K562 (cell line): ENCODE results near the gene KCNJ10. TPM values are rescaled to one million over a fixed set of nuclear protein-coding genes. Genes with fewer than 3 reads are reported as not detected.

Source experiments
- ARID1B ChIP-seq: fragments of 450-650 bp; IDR thresholded peaks from 2 replicates; pipeline ENCODE4 v1.6.1; 2016; ENCODE audit warnings: antibody characterized with exemption, mild to moderate bottlenecking, inconsistent platforms
- CBFA2T2 ChIP-seq: fragments of 450-650 bp; conservative IDR thresholded peaks from 2 replicates; pipeline ENCODE4 v1.6.1; 2017; ENCODE audit warnings: mild to moderate bottlenecking
- CCAR2 ChIP-seq: fragments of 200-400 bp; formaldehyde crosslinking; IDR thresholded peaks from 2 replicates; pipeline ENCODE4 v1.6.1; 2017; ENCODE audit warnings: mild to moderate bottlenecking, low read depth, low read length
- CREM ChIP-seq: IDR thresholded peaks from 2 replicates; pipeline ENCODE4 v1.6.1; 2014; ENCODE audit warnings: antibody characterized with exemption, low read depth
- EHMT2 ChIP-seq: fragments of 450-650 bp; IDR thresholded peaks from 2 replicates; pipeline ENCODE4 v1.6.1; 2018; ENCODE audit warnings: antibody characterized with exemption
- FOXJ3 ChIP-seq: sonication (generic); formaldehyde crosslinking; IDR thresholded peaks from 2 replicates; pipeline ENCODE4 v1.4.0; 2020; ENCODE audit warnings: mild to moderate bottlenecking, missing genetic modification reagents
- FOXK2 ChIP-seq, 2 experiments: fragments of 450-650 bp; IDR thresholded peaks in 1 of 2; conservative IDR thresholded peaks in 1 of 2; 2 replicates each; pipeline ENCODE4 v1.6.1; 2016; ENCODE audit warnings: low read depth in 2 of 2, mild to moderate bottlenecking in 1 of 2
- FOXM1 ChIP-seq, 2 experiments: fragments of 450-650 bp in 1 of 2; sonication (generic) in 1 of 2; formaldehyde crosslinking in 1 of 2; IDR thresholded peaks; 2 replicates each; pipeline versions ENCODE4 v1.6.1 to v1.9.0; 2017 to 2022; ENCODE audit warnings: low read depth in 2 of 2, mild to moderate bottlenecking in 2 of 2, missing genetic modification reagents in 1 of 2, moderate library complexity in 1 of 2
- FOXP1 ChIP-seq: sonication (generic); formaldehyde crosslinking; IDR thresholded peaks from 2 replicates; pipeline ENCODE4 v1.8.0; 2022; ENCODE audit warnings: mild to moderate bottlenecking, missing genetic modification reagents
- HDAC1 ChIP-seq, 2 experiments: fragments of 450-650 bp; IDR thresholded peaks; 2 replicates each; pipeline ENCODE4 v1.6.1; 2016 to 2017; ENCODE audit warnings: inconsistent platforms in 1 of 2, mild to moderate bottlenecking in 1 of 2, moderate library complexity in 1 of 2
- HES1 ChIP-seq: fragments of 450-650 bp; IDR thresholded peaks from 2 replicates; pipeline ENCODE4 v1.6.1; 2016; ENCODE audit warnings: low read depth, mild to moderate bottlenecking, moderate library complexity
- HNRNPLL ChIP-seq: fragments of 200-400 bp; formaldehyde crosslinking; IDR thresholded peaks from 2 replicates; pipeline ENCODE4 v1.6.1; 2017; ENCODE audit warnings: low read length, low read depth, mild to moderate bottlenecking; ENCODE audit not compliant: poor library complexity, severe bottlenecking
- KLF13 ChIP-seq: fragments of 450-650 bp; IDR thresholded peaks from 2 replicates; pipeline ENCODE4 v1.6.1; 2016; ENCODE audit warnings: missing genetic modification characterization, low read depth, mild to moderate bottlenecking, missing compliant biosample characterization, moderate library complexity, borderline replicate concordance
- MTA1 ChIP-seq: fragments of 450-650 bp; IDR thresholded peaks from 2 replicates; pipeline ENCODE4 v1.6.1; 2017; ENCODE audit warnings: borderline replicate concordance
- NFE2 ChIP-seq: IDR thresholded peaks from 2 replicates; pipeline ENCODE4 v1.6.1; 2014; ENCODE audit warnings: antibody characterized with exemption, low read depth
- NFIX ChIP-seq: fragments of 250-450 bp; sonication (Bioruptor Pico); IDR thresholded peaks from 2 replicates; pipeline ENCODE4 v1.4.0; 2020; ENCODE audit warnings: low read depth, mild to moderate bottlenecking, moderate library complexity
- POLR2G ChIP-seq: fragments of 200-400 bp; formaldehyde crosslinking; IDR thresholded peaks from 2 replicates; pipeline ENCODE4 v1.6.1; 2017; ENCODE audit warnings: low read depth, mild to moderate bottlenecking, antibody characterized with exemption, low read length, moderate library complexity
- PREB ChIP-seq: sonication (generic); formaldehyde crosslinking; IDR thresholded peaks from 2 replicates; pipeline ENCODE4 v1.8.1; 2023; ENCODE audit warnings: mild to moderate bottlenecking, missing genetic modification reagents
- RB1 ChIP-seq: fragments of 450-650 bp; IDR thresholded peaks from 2 replicates; pipeline ENCODE4 v1.6.1; 2017; ENCODE audit warnings: low read depth, mild to moderate bottlenecking
- RFX1 ChIP-seq: fragments of 450-650 bp; IDR thresholded peaks from 2 replicates; pipeline ENCODE4 v1.6.1; 2016; ENCODE audit warnings: mild to moderate bottlenecking, moderate library complexity
- SMARCE1 ChIP-seq: fragments of 450-650 bp; IDR thresholded peaks from 2 replicates; pipeline ENCODE4 v1.7.1; 2016; ENCODE audit warnings: mild to moderate bottlenecking
- TBP ChIP-seq: optimal IDR thresholded peaks from 2 replicates; pipeline ENCODE3; 2011; ENCODE audit warnings: low read depth, low read length, improper control_type of control experiment
- ZNF316 ChIP-seq: fragments of 450-650 bp; IDR thresholded peaks from 2 replicates; pipeline ENCODE4 v1.6.1; 2016
- polyA plus RNA-seq, 8 experiments: library from polyadenylated mRNA; depleted of rRNA in 4 of 8; stranded (reverse) in 5 of 8; unstranded in 3 of 8; fragments of >200 nt; fragmentation: Nextera tagmentation in 2 of 8; fragmentation: Illumina TruSeq in 1 of 8; extraction: Ambion mirVana in 2 of 8; extraction: Trizol in 1 of 8; gene quantifications; 2 replicates each; pipeline versions ENCODE4 v1.2.1 to v1.2.3, GENCODE V29; 2011 to 2014; ENCODE audit warnings: inconsistent platforms in 1 of 8, missing spikeins in 1 of 8
- total RNA-seq, 7 experiments: library from RNA; depleted of rRNA in 6 of 7; stranded (reverse); fragments of >200 nt in 6 of 7; fragmentation: Illumina TruSeq in 2 of 7; extraction: Trizol in 2 of 7; gene quantifications; 2 replicates each; pipeline versions ENCODE4 v1.2.1 to v1.2.3, GENCODE V29; 2011 to 2021; ENCODE audit warnings: low replicate concordance in 1 of 7
- TF ChIP-seq, protein P1 (sequence below), 3 experiments: fragments of 200-800 bp in 1 of 3; sonication (Bioruptor generic) in 1 of 3; sonication (generic) in 1 of 3; formaldehyde crosslinking in 1 of 3; IDR thresholded peaks; 2 replicates each; pipeline versions ENCODE4 v1.6.1 to v1.8.0; 2016 to 2022; ENCODE audit warnings: mild to moderate bottlenecking in 2 of 3, missing compliant biosample characterization in 2 of 3, missing genetic modification characterization in 2 of 3, missing genetic modification reagents in 1 of 3
- TF ChIP-seq, protein P2 (sequence below): IDR thresholded peaks from 2 replicates; pipeline ENCODE4 v1.6.1; 2012; ENCODE audit warnings: low read depth, low read length, improper control_type of control experiment, borderline replicate concordance

KCNJ10 gene
- total and polyA plus RNA-seq, 9 of the 15 experiments (the other 6 are each of a cell fraction or from before 2014, with no cell fraction given) = 0.06 to 0.11 TPM; not detected in 7

DNA sequence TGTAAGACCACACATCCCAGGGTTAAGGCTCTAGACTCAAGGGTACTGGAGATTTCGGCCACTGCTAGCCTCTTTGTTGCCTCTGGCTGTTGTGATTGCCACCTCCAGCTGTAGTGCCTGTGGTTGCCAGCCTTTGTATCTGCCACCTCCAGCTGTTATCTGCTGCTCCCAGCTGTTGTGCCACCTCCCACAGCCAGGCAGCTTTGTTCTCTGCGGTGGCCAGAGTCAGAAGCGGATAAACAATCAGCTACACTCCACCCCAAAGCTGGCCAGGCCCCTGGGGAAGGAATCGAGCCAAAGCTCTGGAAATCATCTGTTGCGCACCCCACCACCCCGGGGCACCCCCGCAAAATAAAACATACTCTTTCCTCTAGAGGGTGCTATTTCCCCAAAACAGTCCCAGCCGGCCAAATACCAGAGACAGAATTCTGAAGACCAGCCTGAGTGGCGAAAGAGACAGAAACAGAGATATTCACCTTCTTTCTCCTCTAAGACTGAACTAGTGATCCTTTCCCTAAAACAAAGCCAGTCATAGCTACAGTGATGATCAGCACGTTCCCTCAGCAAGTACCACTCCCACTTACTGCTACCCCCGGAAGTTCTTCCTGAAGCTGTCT is 23.4 kb downstream of the KCNJ10 start (continued):
- no peak for TF ChIP-seq PREB (CRISPR knock-in tag)
- TF ChIP-seq FOXP1 (CRISPR knock-in tag) = peak; percentile 93
- TF ChIP-seq EHMT2 = 0 out of 2 replicates have a peak, but pooled peaks have one; percentile 53
- TF ChIP-seq FOXM1 (IDR thresholded peaks at IDR 0.05; ENCODE audit: low read depth) = peak; percentile 95
- no peak for TF ChIP-seq FOXM1 (CRISPR knock-in tag; IDR thresholded peaks at IDR 0.05; ENCODE audit: low read depth)
- TF ChIP-seq HDAC1 (IDR thresholded peaks at IDR 0.05) = peak; percentile 25 to 92; a peak in 3 of 4 replicates
- TF ChIP-seq, protein P1, sequence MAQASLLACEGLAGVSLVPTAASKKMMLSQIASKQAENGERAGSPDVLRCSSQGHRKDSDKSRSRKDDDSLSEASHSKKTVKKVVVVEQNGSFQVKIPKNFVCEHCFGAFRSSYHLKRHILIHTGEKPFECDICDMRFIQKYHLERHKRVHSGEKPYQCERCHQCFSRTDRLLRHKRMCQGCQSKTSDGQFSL (CRISPR knock-in tag; IDR thresholded peaks at IDR 0.05) = no peak; the same call in 1 of the 2 replicates
- TF ChIP-seq, protein P1 (tag; IDR thresholded peaks at IDR 0.05) = peak in 1 of 2 experiments; percentile 65; a peak in 2 of 4 replicates
- 0 out of 2 replicates have a peak, but pooled peaks have one; percentile 42 for TF ChIP-seq FOXJ3 (CRISPR knock-in tag)
- peak; percentile 18 for TF ChIP-seq TBP
- TF ChIP-seq MTA1 = peak; percentile 79
- TF ChIP-seq HNRNPLL = peak; percentile 49
- TF ChIP-seq RFX1 = no peak
- TF ChIP-seq NFE2 = peak; percentile 22; the same call in 1 of the 2 replicates
- no peak for TF ChIP-seq ZNF316
- TF ChIP-seq SMARCE1 = peak; percentile 96
- peak; percentile 84 for TF ChIP-seq HES1
- peak; percentile 55; the same call in 1 of the 2 replicates for TF ChIP-seq KLF13 (tag)
- peak; percentile 99 for TF ChIP-seq CBFA2T2
- TF ChIP-seq CCAR2 = no peak
- no peak for TF ChIP-seq NFIX (CRISPR knock-in tag)
- 0 out of 2 replicates have a peak, but pooled peaks have one; percentile 30 for TF ChIP-seq RB1
- no peak for TF ChIP-seq POLR2G
- peak; percentile 99 for TF ChIP-seq ARID1B
- peak; percentile 76 to 82 for TF ChIP-seq FOXK2 (conservative IDR thresholded peaks at IDR 0.05 in 1 of 2, IDR thresholded peaks at IDR 0.05 in 1 of 2; ENCODE audit: low read depth in 2 of 2)
- peak; percentile 71 for TF ChIP-seq CREM
- TF ChIP-seq, protein P2, sequence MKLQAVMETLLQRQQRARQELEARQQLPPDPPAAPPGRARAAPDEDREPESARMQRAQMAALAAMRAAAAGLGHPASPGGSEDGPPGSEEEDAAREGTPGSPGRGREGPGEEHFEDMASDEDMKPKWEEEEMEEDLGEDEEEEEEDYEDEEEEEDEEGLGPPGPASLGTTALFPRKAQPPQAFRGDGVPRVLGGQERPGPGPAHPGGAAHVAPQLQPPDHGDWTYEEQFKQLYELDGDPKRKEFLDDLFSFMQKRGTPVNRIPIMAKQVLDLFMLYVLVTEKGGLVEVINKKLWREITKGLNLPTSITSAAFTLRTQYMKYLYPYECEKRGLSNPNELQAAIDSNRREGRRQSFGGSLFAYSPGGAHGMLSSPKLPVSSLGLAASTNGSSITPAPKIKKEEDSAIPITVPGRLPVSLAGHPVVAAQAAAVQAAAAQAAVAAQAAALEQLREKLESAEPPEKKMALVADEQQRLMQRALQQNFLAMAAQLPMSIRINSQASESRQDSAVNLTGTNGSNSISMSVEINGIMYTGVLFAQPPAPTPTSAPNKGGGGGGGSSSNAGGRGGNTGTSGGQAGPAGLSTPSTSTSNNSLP = peak; percentile 68
